Pancreas (tissue), 10 donors: ENCODE data around the gene CALD1. TPM values are rescaled to one million over a fixed set of nuclear protein-coding genes. Genes with fewer than 3 reads are reported as not detected.

Experiments
- ATAC-seq, 4 donors: fragments of 200-7000 bp; cut with Tn5 transposase; one replicate each; pipeline versions ENCODE4 v1.8.0 to v1.9.1; 2020; ENCODE audit warnings: mild to moderate bottlenecking in 4 of 4, moderate library complexity in 4 of 4
- DNase-seq, 6 donors: peaks; one replicate each; pipeline ENCODE4 v3.0.0-alpha.2; 2020
- FAIRE-seq: peaks from 2 replicates; lab custom pipeline; 2012; peaks lifted over from hg19 to GRCh38; lab: Jason Lieb, UNC
- H3K27ac ChIP-seq, 4 donors: fragments of 200-600 bp; sonication (generic); 1 replicate in 3 of 4; 2 replicates in 1 of 4; pipeline versions ENCODE4 v1.5.0 to v1.8.0; 2020
- H3K27me3 ChIP-seq, 4 donors: fragments of 200-600 bp; one replicate each; pipeline ENCODE4 v1.8.0; 2021
- H3K36me3 ChIP-seq, 3 donors: fragments of 200-600 bp; sonication (generic) in 1 of 3; one replicate each; pipeline versions ENCODE4 v1.5.0 to v1.8.0; 2020 to 2021
- H3K4me1 ChIP-seq, 3 donors: fragments of 200-600 bp; one replicate each; pipeline ENCODE4 v1.8.0; 2021
- H3K4me3 ChIP-seq, 4 donors: fragments of 200-600 bp; sonication (generic) in 2 of 4; one replicate each; pipeline versions ENCODE4 v1.5.0 to v1.8.0; 2020 to 2021
- H3K9me3 ChIP-seq, 4 donors: fragments of 200-600 bp; one replicate each; pipeline ENCODE4 v1.8.0; 2021
- CTCF ChIP-seq, 4 donors: fragments of 200-600 bp; sonication (generic) in 3 of 4; IDR thresholded peaks; one replicate each; pipeline versions ENCODE4 v1.5.0 to v1.8.0; 2021; ENCODE audit warnings: antibody characterized with exemption in 4 of 4
- WGBS, 2 donors: extraction: QIAGEN DNeasy Blood & Tissue Kit; methylation state at CpG; one replicate each; pipeline ENCODE4 v1.1.7; 2013; 5-methylcytosine and 5-hydroxymethylcytosine counted together
- intact Hi-C, 3 donors: fragments of 100-400 bp; cut with DNase I; formaldehyde crosslinking; loops; one replicate each; pipeline versions ENCODE4 v1.11.1 to v1.14.2; 2022
- polyA plus RNA-seq, 2 donors: library from polyadenylated mRNA; stranded (reverse); fragments of 200-250 nt; gene quantifications; one replicate each; pipeline ENCODE4 v1.2.3, GENCODE V29; 2013
- total RNA-seq, 6 donors: library from RNA; stranded (reverse); fragmentation: NEBNext Ultra II Directional in 4 of 6; extraction: Animal tissue kit (Norgen Biotek cat#: 25700) in 4 of 6; gene quantifications; one replicate each; pipeline versions ENCODE4 v1.2.1 to v1.2.4, GENCODE V29; 2021 to 2023
- donor health status: healthy with polysubstance abuse.
- donor health status: DM: no; HTN: no; CAD: no; lungs with moderate emphysema.
- donor health status: DM: no; HTN: no; CAD: no.
- donor health status: control.
- donor health status: control.
- donor health status: Bipolar disorder and iron deficiency.
- donor health status: DM: yes; HTN: yes; CAD: no.
- donor health status: DM: no; HTN: no; CAD: no.
- donor health status: DM: no; HTN: no; CAD: no.
- donor health status: DM: yes; HTN: yes; CAD: no.

The CALD1 gene
- total and polyA plus RNA-seq, 8 donors: 17.0 to 85.8 (median 33.2) TPM

DNA sequence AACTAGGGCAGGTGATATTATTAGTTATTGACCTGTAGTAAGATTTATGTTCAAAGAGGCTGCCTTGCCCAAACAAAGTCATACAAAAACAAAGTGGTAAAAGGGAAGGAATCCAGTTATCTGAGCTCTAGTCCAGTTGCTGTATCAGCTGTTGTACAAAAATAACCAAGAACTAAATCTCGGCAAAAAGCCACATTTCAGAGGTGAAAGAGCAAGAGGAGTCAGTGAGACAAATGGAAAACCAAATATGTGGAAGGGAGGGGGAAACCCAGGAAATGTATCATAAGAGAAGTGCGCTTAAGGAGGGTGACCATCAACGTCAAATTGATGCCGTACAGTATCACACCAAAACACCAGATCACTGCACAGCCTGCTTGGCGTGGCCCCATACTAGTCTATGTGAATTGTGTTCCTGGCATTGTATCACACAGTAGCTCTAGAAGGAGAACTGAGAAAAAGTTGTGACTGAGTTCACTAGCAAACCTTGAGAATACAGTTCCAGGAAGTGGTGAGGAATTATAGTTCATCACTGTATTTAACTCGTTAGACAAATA lies 213.3 kb downstream of the CALD1 start:
- H3K4me1 ChIP-seq: peaks cover 15 to 62% (median 56%) of the 10 kb centered on the region in 3 donors
- TF ChIP-seq CTCF (IDR thresholded peaks at IDR 0.05): no peak
- intact Hi-C loops: loop anchor here in 1 of 3 donors (10.0 kb wide), 1 partner anchor 172 kb away; no protein-coding TSS in a partner anchor
- no peak for DNase-seq
- H3K36me3 ChIP-seq: no peaks in the 10 kb centered on the region
- no peaks in the 10 kb centered on the region for H3K27me3 ChIP-seq
- WGBS, 2 donors: 17 to 24% methylated on average over 6 of the region's 6 CpGs
- H3K27ac ChIP-seq: peak overlapping the region; percentile 5 to 74 (median 58)
- peak; percentile 30 to 67 (median 42) for ATAC-seq
- no peak overlapping the region for H3K4me3 ChIP-seq
- H3K9me3 ChIP-seq: no peaks in the 10 kb centered on the region
- no peak for FAIRE-seq

GRCh38 chr7:134993877-134994456 lies 214.5 kb downstream of the CALD1 start:
- TF ChIP-seq CTCF (IDR thresholded peaks at IDR 0.05): no peak
- no peak for FAIRE-seq
- H3K4me1 ChIP-seq: peaks cover 15 to 56% (median 50%) of the 10 kb centered on the region in 3 donors

GRCh38 chr7:134995239-134996096 lies 216.0 kb downstream of the CALD1 start:
- 74 to 75% methylated on average over 6 of the region's 6 CpGs for WGBS, 2 donors
- TF ChIP-seq CTCF (IDR thresholded peaks at IDR 0.05): no peak
- H3K9me3 ChIP-seq: no peaks in the 10 kb centered on the region
- peak overlapping the region in 3 of 4 donors; percentile 10 to 57 (median 24) for H3K27ac ChIP-seq
- H3K36me3 ChIP-seq: no peaks in the 10 kb centered on the region
- FAIRE-seq: no peak
- peaks cover 15 to 41% (median 41%) of the 10 kb centered on the region in 3 donors for H3K4me1 ChIP-seq
- H3K4me3 ChIP-seq: no peak overlapping the region
- no peaks in the 10 kb centered on the region for H3K27me3 ChIP-seq
- intact Hi-C loops: loop anchor here in 1 of 3 donors (10.0 kb wide), 1 partner anchor 169 kb away; no protein-coding TSS in a partner anchor
- no peak for DNase-seq
- no peak for ATAC-seq

More at GRCh38 chr7:134993877-134994456, 214.5 kb downstream of the CALD1 start:
- Histone ChIP-seq H3K27me3 (no peaks in the 10 kb centered on the region), H3K9me3 (no peaks in the 10 kb centered on the region), H3K27ac (peak overlapping the region in 2 of 4 donors; percentile 70 to 74), H3K36me3 (no peaks in the 10 kb centered on the region), H3K4me3 (no peak overlapping the region)
- ATAC-seq (no peak), DNase-seq (no peak)
- WGBS, 2 donors: 94 to 100% methylated on average over 2 of the region's 2 CpGs
- intact Hi-C loops: loop anchor here in 1 of 3 donors (10.0 kb wide), 1 partner anchor 171 kb away; no protein-coding TSS in a partner anchor

DNA sequence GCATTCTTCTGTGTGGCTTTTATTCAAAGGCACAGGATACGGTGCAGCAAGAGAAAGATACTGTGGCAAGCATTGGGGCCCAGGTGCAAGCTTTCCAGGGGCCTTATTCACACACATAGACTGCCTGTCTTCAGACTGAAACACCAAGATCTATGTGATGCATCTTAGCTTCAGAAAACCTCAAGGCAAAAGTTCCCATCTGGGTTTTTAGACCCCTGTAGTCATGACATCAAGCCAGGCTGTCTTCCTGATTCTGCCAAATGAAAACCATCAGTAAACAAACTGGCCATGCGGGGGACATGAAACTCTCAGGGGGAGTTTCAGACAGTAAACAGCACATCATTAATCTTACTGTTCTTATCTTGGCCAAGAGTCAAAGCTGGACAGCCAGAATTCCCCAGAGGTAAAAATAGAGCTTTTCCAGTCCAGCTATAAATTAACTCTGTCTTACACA lies 216.7 kb downstream of the CALD1 start:
- H3K36me3 ChIP-seq: no peaks in the 10 kb centered on the region

More for the DNA sequence above, 216.7 kb downstream of the CALD1 start:
- no peak for TF ChIP-seq CTCF (IDR thresholded peaks at IDR 0.05)
- ATAC-seq (peak in 3 of 4 donors; percentile 16 to 32 (median 16)), FAIRE-seq (no peak), DNase-seq (no peak)
- Histone ChIP-seq H3K4me3 (no peak overlapping the region), H3K4me1 (peaks cover 15 to 35% (median 35%) of the 10 kb centered on the region in 3 donors), H3K9me3 (no peaks in the 10 kb centered on the region), H3K27me3 (no peaks in the 10 kb centered on the region), H3K27ac (peak overlapping the region in 3 of 4 donors; percentile 10 to 57 (median 24))
- intact Hi-C loops: loop anchor here in 1 of 3 donors (10.0 kb wide), 1 partner anchor 169 kb away; no protein-coding TSS in a partner anchor
- WGBS, 2 donors: 31 to 40% methylated on average over 2 of the region's 2 CpGs
